Stomach smooth muscle (tissue), 2 donors: ENCODE results near the gene TLE1.
A peak's percentile ranks its signal among the peaks of the same experiment; 100 is the strongest.

ENCODE experiments used
- H3K27ac ChIP-seq: one replicate; pipeline ENCODE4 v1.7.0; 2013; ENCODE audit warnings: mild to moderate bottlenecking, low read length, inconsistent platforms
- H3K27me3 ChIP-seq, 2 donors: one replicate each; pipeline ENCODE4 v1.7.0; 2013; ENCODE audit warnings: low read length in 2 of 2; ENCODE audit not compliant: insufficient read depth in 2 of 2, control insufficient read depth in 1 of 2
- H3K36me3 ChIP-seq, 2 donors: one replicate each; pipeline ENCODE4 v1.7.0; 2013; ENCODE audit warnings: low read length in 2 of 2; ENCODE audit not compliant: control insufficient read depth in 2 of 2, insufficient read depth in 2 of 2
- H3K4me1 ChIP-seq: one replicate; pipeline ENCODE4 v1.7.0; 2013; ENCODE audit warnings: low read length; ENCODE audit not compliant: control insufficient read depth, insufficient read depth
- H3K4me3 ChIP-seq, 2 donors: one replicate each; pipeline ENCODE4 v1.7.0; 2013; ENCODE audit warnings: low read length in 2 of 2
- H3K9ac ChIP-seq, 2 donors: one replicate each; pipeline ENCODE4 v1.7.0; 2013; ENCODE audit warnings: low read length in 2 of 2, mild to moderate bottlenecking in 1 of 2
- H3K9me3 ChIP-seq, 2 donors: one replicate each; pipeline ENCODE4 v1.7.0; 2013; ENCODE audit warnings: low read length in 2 of 2; ENCODE audit not compliant: control insufficient read depth in 2 of 2
- donor health status: healthy.
- donor health status: Pancreatic carcinoma.

TLE1 gene

DNA sequence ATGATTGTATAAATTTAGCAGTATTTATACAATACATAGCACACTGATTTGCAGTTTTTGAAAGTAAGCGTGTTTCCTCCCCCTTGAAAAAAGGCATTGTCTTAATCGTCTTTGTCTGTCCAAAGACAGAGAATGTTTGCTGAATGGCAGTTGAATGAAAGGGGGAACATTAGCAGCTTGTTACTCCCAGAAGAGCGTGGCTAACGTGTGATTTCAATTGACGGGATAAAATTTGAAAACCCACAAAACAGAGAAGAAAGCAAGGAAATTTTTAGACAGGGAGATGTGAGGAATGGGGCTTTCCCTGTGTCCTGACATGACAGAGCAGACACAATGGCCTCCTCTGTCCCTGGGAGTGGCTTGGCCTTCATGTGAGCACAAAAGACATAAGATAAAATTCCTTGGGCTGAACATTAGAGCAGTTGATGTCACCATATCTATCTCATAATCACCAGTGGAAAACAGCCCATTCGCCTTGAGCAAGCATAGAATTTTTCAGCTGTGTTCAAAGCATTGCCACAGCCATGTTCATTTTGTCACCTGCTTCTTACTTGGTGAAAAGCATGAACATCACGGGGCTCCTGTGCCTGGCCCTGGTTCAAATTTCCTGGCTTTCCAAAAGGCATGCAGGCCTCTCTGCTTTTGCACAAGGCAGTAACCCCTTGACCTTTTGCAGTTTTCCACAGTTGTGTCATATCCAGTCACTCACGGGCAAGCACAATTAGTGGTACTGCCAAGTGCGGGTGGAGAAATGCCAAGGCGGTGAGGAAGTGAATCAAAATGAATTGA is 126.9 kb downstream of the TLE1 start:
- no peak overlapping the region for H3K27ac ChIP-seq
- no peaks in the 10 kb centered on the region for H3K4me1 ChIP-seq
- no peaks in the 10 kb centered on the region for H3K9me3 ChIP-seq
- H3K4me3 ChIP-seq = no peak overlapping the region
- H3K27me3 ChIP-seq = no peaks in the 10 kb centered on the region
- no peaks in the 10 kb centered on the region for H3K36me3 ChIP-seq
- no peak overlapping the region for H3K9ac ChIP-seq

DNA sequence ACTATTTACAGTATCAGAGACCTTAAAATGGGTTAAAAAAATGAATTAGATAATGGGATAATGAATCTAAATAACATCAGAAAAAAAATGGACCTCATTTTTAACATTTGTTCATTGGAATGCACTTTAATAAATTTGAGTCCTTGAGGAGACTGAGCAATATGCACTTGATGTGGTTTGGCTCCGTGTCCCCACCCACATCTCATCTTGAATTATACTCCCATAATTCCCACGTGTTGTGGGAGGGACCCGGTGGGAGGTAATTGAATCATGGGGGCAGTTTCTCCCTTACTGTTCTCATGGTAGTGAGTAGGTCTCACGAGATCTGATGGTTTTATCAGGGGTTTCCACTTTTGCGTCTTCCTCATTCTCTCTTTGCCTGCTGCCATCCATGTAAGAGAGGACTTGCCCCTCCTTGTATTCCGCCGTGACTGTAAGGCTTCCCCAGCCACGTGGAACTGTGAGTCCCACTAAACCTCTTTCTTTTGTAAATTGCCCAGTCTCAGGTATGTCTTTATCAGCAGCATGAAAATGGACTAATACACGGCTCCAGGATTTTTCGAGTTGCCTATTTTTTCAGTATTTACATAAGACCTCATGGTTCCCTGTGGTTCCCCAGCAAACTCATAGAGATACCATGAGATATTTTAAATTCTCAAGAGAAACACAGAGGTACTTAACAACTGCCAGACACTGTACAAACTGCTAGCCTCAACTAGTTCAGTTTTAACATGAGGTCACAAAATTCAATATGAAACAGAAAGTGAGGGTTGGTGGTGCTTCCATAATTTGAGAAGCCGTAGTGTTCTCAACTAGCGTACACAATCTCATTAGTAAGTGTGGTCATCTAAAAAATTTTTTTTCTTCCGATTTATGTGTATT is 128.3 kb downstream of the TLE1 start:
- Histone ChIP-seq H3K9ac (no peak overlapping the region), H3K4me1 (no peaks in the 10 kb centered on the region), H3K27ac (no peak overlapping the region), H3K9me3 (no peaks in the 10 kb centered on the region), H3K4me3 (no peak overlapping the region), H3K36me3 (no peaks in the 10 kb centered on the region), H3K27me3 (no peaks in the 10 kb centered on the region)

DNA sequence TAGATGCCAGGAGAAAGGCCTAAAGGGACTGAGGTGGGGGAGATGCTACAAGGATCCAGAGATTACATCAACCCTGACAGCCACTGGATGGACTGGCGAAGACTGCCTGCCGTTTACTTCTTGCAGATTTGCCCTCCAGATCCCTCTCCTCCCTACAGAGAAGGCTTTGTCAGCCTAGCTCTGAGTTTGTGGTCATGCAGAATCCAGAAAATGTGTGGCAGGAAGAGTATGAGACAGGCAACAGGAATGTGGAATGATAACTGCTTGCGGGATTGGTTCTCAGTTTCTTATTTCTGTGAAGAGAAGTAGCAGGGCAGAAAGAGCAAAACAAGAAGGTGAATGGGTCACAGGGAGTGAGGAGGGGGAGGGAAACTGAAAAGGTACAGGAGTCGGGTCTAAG is 129.6 kb downstream of the TLE1 start:
- Histone ChIP-seq H3K4me3 (no peak overlapping the region), H3K27me3 (no peaks in the 10 kb centered on the region), H3K4me1 (no peaks in the 10 kb centered on the region), H3K9me3 (no peaks in the 10 kb centered on the region), H3K36me3 (no peaks in the 10 kb centered on the region), H3K27ac (no peak overlapping the region), H3K9ac (no peak overlapping the region)

DNA sequence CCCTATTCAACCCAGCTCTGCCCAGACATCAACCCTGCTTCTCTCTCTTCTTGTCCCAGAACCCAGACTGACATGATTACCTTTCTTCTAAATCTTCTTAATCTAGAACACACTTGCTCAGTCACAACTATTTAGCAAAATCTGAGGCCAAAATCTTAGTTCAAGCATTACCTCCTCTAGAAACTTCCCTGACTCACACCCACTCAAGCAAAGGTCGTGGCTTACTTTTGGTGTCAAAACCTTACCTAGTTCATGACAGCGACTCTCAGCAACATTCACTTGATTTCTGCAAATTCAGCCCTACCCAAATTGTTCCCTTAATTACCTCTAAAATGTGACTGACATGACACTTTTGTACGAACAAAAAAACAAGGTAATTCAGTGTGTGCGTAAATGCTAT is 130.2 kb downstream of the TLE1 start:
- Histone ChIP-seq H3K9me3 (no peaks in the 10 kb centered on the region), H3K36me3 (no peaks in the 10 kb centered on the region), H3K4me1 (no peaks in the 10 kb centered on the region), H3K27ac (peak overlapping the region; percentile 60), H3K27me3 (no peaks in the 10 kb centered on the region), H3K4me3 (no peak overlapping the region), H3K9ac (no peak overlapping the region)

DNA sequence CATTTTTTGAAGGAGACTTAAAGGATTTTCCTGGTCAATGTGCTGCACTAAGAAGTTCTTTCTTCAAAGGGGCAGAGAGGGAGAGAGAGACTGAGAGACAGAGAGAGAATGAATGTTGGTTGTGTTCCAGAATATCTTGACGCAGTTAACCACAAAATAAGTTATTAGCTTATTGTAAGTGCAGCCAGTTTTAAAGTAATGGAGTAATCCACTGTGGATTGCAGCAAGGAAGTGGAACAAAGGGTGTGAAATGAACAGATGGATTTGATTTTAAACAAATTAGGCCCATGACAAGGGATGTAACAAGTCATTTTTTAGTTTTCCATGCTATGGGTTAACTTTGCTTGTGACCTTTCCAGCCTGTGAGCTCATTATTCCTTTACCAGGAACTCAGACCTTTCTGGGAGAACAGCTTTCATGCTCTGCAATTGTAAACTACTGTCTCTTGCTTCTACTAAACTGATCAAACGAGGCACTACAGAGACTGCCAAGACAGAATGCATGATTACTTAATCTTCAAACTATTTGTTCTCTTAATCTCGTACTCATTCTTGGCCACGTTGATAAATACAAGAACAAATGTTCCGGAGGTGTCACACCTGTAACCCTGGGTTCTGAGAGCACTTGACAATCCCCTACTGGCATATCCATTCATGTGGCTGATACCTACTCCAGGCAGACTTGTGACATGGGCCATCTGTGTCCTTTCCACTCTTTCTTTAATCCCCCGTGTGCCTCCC is 131.1 kb downstream of the TLE1 start:
- no peak overlapping the region for H3K4me3 ChIP-seq
- no peaks in the 10 kb centered on the region for H3K36me3 ChIP-seq
- no peaks in the 10 kb centered on the region for H3K4me1 ChIP-seq
- no peak overlapping the region for H3K9ac ChIP-seq
- H3K27me3 ChIP-seq = no peaks in the 10 kb centered on the region
- peak overlapping the region; percentile 60 for H3K27ac ChIP-seq
- H3K9me3 ChIP-seq = no peaks in the 10 kb centered on the region

DNA sequence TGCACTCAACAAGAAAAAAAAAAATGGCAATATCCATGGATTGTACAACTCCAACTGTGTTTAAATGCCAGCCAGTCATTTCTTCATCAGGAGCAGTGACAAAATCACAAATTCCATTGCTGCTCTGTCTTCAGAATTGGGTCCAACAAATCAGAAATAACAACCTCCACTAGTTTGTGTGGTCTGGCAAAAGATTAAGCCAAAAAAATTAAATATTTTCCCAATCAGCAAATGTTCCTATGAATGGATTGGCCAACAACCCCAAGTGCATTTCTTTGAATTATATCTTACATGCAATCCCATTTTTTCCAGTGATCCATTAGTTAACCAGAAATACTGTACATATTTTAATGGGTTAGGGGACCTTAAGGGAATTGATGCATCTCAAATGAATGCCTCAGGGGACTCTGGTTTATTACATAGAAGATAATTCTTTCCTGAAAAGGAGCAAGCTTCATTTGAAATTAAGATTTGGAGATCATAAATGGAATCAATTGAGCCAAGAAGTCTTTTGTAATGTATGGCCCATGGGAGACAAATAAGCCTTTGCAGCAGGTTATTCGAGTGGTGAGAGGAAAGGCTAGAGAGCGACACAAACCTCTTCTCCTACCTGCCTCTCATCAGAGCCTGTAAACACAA is 131.8 kb downstream of the TLE1 start:
- Histone ChIP-seq H3K4me1 (no peaks in the 10 kb centered on the region), H3K4me3 (no peak overlapping the region), H3K36me3 (no peaks in the 10 kb centered on the region), H3K27me3 (no peaks in the 10 kb centered on the region), H3K9ac (no peak overlapping the region), H3K9me3 (no peaks in the 10 kb centered on the region), H3K27ac (peak overlapping the region; percentile 37)

DNA sequence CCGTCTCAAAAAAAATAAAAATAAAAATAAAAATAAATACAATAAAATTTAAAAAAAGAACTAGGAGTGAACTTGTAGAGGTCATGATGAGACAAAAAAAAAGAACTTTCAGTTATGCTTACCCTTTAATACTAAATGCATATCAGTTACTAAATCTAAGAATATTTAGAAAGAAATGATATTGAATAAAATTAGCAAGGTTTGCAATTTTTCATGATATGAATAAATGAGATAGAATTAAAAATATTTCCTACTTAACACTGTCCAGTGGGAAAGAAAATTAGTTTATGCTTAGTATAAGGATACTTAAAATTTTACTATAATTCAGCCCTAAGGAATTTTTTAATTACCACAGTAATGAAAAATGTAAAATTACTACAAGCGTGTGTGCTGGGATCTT is 132.4 kb downstream of the TLE1 start:
- H3K9me3 ChIP-seq = no peaks in the 10 kb centered on the region
- no peaks in the 10 kb centered on the region for H3K4me1 ChIP-seq
- H3K4me3 ChIP-seq = no peak overlapping the region
- no peaks in the 10 kb centered on the region for H3K27me3 ChIP-seq
- no peak overlapping the region for H3K9ac ChIP-seq
- H3K27ac ChIP-seq = no peak overlapping the region
- no peaks in the 10 kb centered on the region for H3K36me3 ChIP-seq

DNA sequence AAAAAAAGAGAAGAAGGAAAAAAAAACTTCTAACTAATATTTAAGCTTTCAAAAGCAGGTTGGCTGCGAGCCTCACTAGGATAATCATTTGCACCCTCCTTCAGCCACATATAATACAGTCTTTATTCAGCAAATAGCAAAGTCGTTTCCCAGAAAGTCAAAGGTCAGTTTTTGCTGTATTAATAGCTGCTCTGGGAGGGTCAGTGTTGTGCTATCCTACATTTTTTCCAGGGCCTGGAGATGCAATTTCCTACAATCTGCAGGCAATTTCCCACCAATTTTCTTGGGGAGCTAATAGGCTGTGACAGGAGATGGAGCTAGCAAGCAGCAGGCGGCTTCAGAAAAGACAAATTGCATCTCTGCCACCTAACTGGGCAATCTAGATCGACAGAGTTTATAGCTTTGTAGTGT is 136.8 kb downstream of the TLE1 start:
- Histone ChIP-seq H3K4me1 (no peaks in the 10 kb centered on the region), H3K9me3 (no peaks in the 10 kb centered on the region), H3K4me3 (no peak overlapping the region), H3K9ac (no peak overlapping the region), H3K27ac (no peak overlapping the region), H3K36me3 (no peaks in the 10 kb centered on the region), H3K27me3 (no peaks in the 10 kb centered on the region)

DNA sequence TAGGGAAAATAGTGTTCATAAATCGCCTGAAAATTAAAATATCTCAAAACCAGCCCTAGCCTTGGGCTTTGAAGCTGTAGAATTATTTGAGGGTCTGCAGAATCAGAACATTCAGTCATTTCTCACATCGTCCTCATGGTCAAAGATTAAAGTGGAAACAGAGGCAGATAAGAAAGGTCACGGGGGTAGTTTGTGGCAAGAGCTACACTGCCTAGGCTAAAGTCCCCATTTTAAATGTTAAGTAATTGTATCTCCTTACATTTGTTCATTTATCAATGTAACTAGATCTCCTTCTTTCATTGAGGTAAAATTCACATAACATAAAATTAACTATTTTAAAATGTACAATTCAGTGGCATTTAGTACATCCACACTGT is 139.2 kb downstream of the TLE1 start:
- H3K27me3 ChIP-seq = no peaks in the 10 kb centered on the region
- H3K9me3 ChIP-seq = no peaks in the 10 kb centered on the region
- no peak overlapping the region for H3K4me3 ChIP-seq
- H3K4me1 ChIP-seq = no peaks in the 10 kb centered on the region
- H3K36me3 ChIP-seq = no peaks in the 10 kb centered on the region
- no peak overlapping the region for H3K9ac ChIP-seq
- H3K27ac ChIP-seq = no peak overlapping the region

DNA sequence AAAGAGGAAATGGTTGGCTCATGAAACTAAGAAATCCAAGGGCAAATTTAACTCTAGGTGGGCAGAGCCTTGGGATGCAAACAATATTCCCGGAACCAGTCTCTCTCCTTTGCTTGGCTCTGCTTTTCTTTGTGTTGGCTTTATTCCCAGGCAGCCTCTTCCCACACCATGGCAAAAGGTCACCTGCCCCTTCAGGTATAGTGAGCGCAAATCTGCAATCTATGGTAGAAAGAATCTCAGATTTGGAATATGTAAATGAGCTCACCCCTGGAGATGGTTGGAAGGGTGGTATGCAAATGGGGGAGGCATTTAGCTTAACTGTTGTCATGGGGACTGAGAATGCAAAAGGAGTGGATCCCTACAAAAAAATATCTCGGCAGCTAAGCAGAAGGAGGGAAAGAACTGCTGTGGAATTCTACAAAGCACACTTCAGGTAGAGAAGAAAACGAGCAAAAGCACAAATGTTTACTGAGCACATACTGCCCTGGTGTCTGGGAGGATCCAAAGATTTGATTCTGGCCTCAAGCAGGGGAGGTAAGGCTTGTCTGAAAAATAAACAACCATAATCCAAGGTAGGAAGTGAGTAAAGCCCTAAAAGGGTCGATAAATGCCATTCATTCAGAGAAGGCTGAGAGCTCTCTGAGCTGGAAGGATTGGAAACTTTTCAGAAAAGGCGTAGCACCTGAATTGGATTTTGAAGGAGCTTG is 139.7 kb downstream of the TLE1 start:
- H3K27me3 ChIP-seq = no peaks in the 10 kb centered on the region
- H3K4me1 ChIP-seq = no peaks in the 10 kb centered on the region
- no peak overlapping the region for H3K4me3 ChIP-seq
- H3K9ac ChIP-seq = no peak overlapping the region
- H3K27ac ChIP-seq = no peak overlapping the region
- H3K9me3 ChIP-seq = no peaks in the 10 kb centered on the region
- no peaks in the 10 kb centered on the region for H3K36me3 ChIP-seq
